HepG2 (cell line): Measurements from ENCODE around the gene PPDPF. TPM values are rescaled to one million over a fixed set of nuclear protein-coding genes. Genes with fewer than 3 reads are reported as not detected.

Experiments
- ATF7 ChIP-seq, 2 experiments: fragments of 450-650 bp in 1 of 2; sonication (generic) in 1 of 2; formaldehyde crosslinking in 1 of 2; IDR thresholded peaks; 2 replicates each; pipeline versions ENCODE4 v1.4.0 to v1.6.1; 2016 to 2020; ENCODE audit warnings: antibody characterized with exemption in 1 of 2, mild to moderate bottlenecking in 1 of 2, missing genetic modification reagents in 1 of 2
- ATRX ChIP-seq: sonication (generic); formaldehyde crosslinking; IDR thresholded peaks from 2 replicates; pipeline ENCODE4 v1.4.0; 2020; ENCODE audit warnings: missing genetic modification reagents, borderline replicate concordance
- CEBPB ChIP-seq: IDR thresholded peaks from 2 replicates; pipeline ENCODE4 v1.6.1; 2011; ENCODE audit warnings: low read depth, low read length, improper control_type of control experiment, borderline replicate concordance
- CREB3 ChIP-seq: sonication (generic); formaldehyde crosslinking; IDR thresholded peaks from 2 replicates; pipeline ENCODE4 v1.5.0; 2020; ENCODE audit warnings: missing genetic modification reagents
- CTCF ChIP-seq: sonication (generic); formaldehyde crosslinking; IDR thresholded peaks from 2 replicates; pipeline ENCODE4 v1.5.0; 2020; ENCODE audit warnings: mild to moderate bottlenecking, missing genetic modification reagents, moderate library complexity
- FOSL2 ChIP-seq: sonication (generic); formaldehyde crosslinking; IDR thresholded peaks from 2 replicates; pipeline ENCODE4 v1.4.0; 2020; ENCODE audit warnings: missing genetic modification reagents
- GLI4 ChIP-seq: sonication (generic); formaldehyde crosslinking; IDR thresholded peaks from 2 replicates; pipeline ENCODE4 v1.5.1; 2020; ENCODE audit warnings: missing genetic modification reagents, mild to moderate bottlenecking, moderate library complexity, borderline replicate concordance
- GMEB1 ChIP-seq: sonication (generic); formaldehyde crosslinking; IDR thresholded peaks from 2 replicates; pipeline ENCODE4 v1.5.1; 2020; ENCODE audit warnings: missing genetic modification reagents, mild to moderate bottlenecking, borderline replicate concordance
- IRF9 ChIP-seq: sonication (generic); formaldehyde crosslinking; IDR thresholded peaks from 2 replicates; pipeline ENCODE4 v1.8.0; 2022; ENCODE audit warnings: missing genetic modification reagents, mild to moderate bottlenecking, borderline replicate concordance
- MYC ChIP-seq: sonication (generic); formaldehyde crosslinking; IDR thresholded peaks from 2 replicates; pipeline ENCODE4 v1.9.0; 2021; ENCODE audit warnings: missing genetic modification reagents, borderline replicate concordance
- TFAP4 ChIP-seq: sonication (generic); IDR thresholded peaks from 2 replicates; pipeline ENCODE4 v1.6.1; 2016; ENCODE audit warnings: low read depth, borderline replicate concordance
- ZMYM2 ChIP-seq: sonication (generic); formaldehyde crosslinking; IDR thresholded peaks from 2 replicates; pipeline ENCODE4 v1.8.0; 2022; ENCODE audit warnings: mild to moderate bottlenecking, missing genetic modification reagents
- ZNF224 ChIP-seq: sonication (generic); formaldehyde crosslinking; IDR thresholded peaks from 2 replicates; pipeline ENCODE4 v1.5.0; 2020; ENCODE audit warnings: mild to moderate bottlenecking, missing genetic modification reagents
- ZNF326 ChIP-seq: sonication (generic); formaldehyde crosslinking; IDR thresholded peaks from 2 replicates; pipeline ENCODE4 v1.4.0; 2020; ENCODE audit warnings: missing genetic modification reagents, borderline replicate concordance
- ZNF598 ChIP-seq: sonication (generic); formaldehyde crosslinking; IDR thresholded peaks from 2 replicates; pipeline ENCODE4 v1.5.1; 2020; ENCODE audit warnings: mild to moderate bottlenecking, missing genetic modification reagents, borderline replicate concordance
- ZNF687 ChIP-seq: sonication (generic); formaldehyde crosslinking; IDR thresholded peaks from 2 replicates; pipeline ENCODE4 v1.5.1; 2020; ENCODE audit warnings: mild to moderate bottlenecking, missing genetic modification reagents, moderate library complexity
- polyA plus RNA-seq, 8 experiments: library from polyadenylated mRNA; depleted of rRNA in 3 of 8; stranded (reverse) in 7 of 8; unstranded in 1 of 8; fragments of >200 nt; fragmentation: Illumina TruSeq in 4 of 8; extraction: Trizol in 4 of 8; gene quantifications; 2 replicates each; pipeline versions ENCODE4 v1.2.1 to v1.2.3, GENCODE V29; 2011 to 2016; ENCODE audit warnings: low read depth in 4 of 8, missing spikeins in 1 of 8, mixed read lengths in 1 of 8; ENCODE audit not compliant: insufficient read depth in 1 of 8
- total RNA-seq, 5 experiments: library from RNA; depleted of rRNA; stranded (reverse); fragments of >200 nt; fragmentation: Illumina TruSeq; extraction: Trizol; gene quantifications; 2 replicates each; pipeline ENCODE4 v1.2.3, GENCODE V29; 2016; ENCODE audit warnings: low read depth in 1 of 5

The PPDPF gene
- total and polyA plus RNA-seq, 2 of the 13 experiments (the other 11 are each of a cell fraction or from before 2014, with no cell fraction given), result 1.8 to 7.0 TPM

- TF ChIP-seq ATF7 (IDR thresholded peaks at IDR 0.05) (no peak), ATF7 (CRISPR knock-in tag; IDR thresholded peaks at IDR 0.05) (no peak), CEBPB (no peak), ZNF224 (CRISPR knock-in tag) (no peak), ZMYM2 (CRISPR knock-in tag) (no peak), ZNF326 (CRISPR knock-in tag) (no peak), GMEB1 (CRISPR knock-in tag) (peak; percentile 56; the same call in 1 of the 2 replicates), IRF9 (CRISPR knock-in tag) (peak; percentile 70; the same call in 1 of the 2 replicates), GLI4 (peak; percentile 67; the same call in 1 of the 2 replicates), FOSL2 (peak; percentile 51; the same call in 1 of the 2 replicates), MYC (no peak; the same call in 1 of the 2 replicates), ATRX (CRISPR knock-in tag) (no peak), ZNF687 (CRISPR knock-in tag) (peak; percentile 84), TFAP4 (peak; percentile 25; the same call in 1 of the 2 replicates), CREB3 (CRISPR knock-in tag) (no peak), ZNF598 (CRISPR knock-in tag) (peak; percentile 70; the same call in 1 of the 2 replicates), CTCF (CRISPR knock-in tag) (peak; percentile 9; the same call in 1 of the 2 replicates)
Measured at GRCh38 chr20:63534831-63535651, 14.5 kb downstream of the PPDPF start (continued).
